Activated T-cell treated with anti-CD3 and anti-CD28 coated beads for 1 hour (primary cell): ENCODE measurements around the gene TULP1.

ENCODE experiments used
- DNase-seq: peaks from one replicate; pipeline ENCODE4 v3.0.0-alpha.2; 2020; ENCODE audit warnings: low read depth

The TULP1 gene

GRCh38 chr6:35465646-35466045 is 47.0 kb downstream of the TULP1 start:
- DNase-seq = no peak

- no peak for DNase-seq
These were observed 49.4 kb downstream of the TULP1 start for GRCh38 chr6:35463292-35463691.

- DNase-seq = no peak
These were observed 51.4 kb downstream of the TULP1 start for GRCh38 chr6:35461270-35461669.

DNA sequence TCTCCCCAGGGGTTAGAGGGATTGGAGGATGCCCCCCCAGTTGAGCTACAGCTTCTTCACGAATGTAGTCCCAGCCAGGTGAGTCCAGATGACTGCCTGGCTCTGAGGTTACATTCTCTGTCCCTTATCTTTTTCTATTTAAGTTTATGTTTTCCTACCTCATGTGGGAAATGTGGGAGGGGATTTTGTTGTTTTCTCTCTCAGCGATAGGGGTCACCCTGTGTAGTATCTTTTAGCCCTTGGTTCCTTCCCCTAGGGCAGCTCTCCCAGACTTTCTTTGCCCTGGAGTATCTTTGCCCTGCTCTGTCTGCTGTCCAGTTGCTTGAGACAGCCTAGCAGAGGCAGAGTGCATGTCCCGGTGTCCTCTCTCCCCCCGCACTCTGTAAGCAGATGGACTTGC is 54.8 kb downstream of the TULP1 start:
- no peak for DNase-seq

- DNase-seq = no peak
These were observed 58.1 kb downstream of the TULP1 start for GRCh38 chr6:35454391-35455110.

DNA sequence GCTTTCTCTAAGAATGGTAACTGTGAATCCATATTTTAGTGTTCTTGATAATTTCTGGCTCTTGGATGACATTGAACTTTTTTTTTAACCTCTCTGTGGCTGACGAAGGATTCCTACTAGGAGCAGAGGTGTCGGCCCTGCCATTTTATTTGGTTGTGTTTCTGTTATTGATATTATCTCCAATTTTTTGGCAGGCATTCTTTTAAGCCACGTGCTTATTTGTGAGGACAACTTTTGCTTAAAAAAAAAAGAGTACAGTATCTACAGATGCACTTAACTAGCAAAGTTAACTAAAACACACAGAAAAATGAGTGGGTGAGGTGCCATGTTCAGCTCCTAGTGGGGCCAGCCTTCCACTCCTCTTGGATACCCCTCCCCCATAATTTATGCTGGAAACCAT is 59.5 kb downstream of the TULP1 start:
- DNase-seq = no peak

GRCh38 chr6:35452183-35453090 is 60.3 kb downstream of the TULP1 start, which contains the start of gene FANCE:
Gene FANCE (plus strand): TSS chr6:35452338. CDS start chr6:35452546, 208 bp downstream.
- DNase-seq = peak; percentile 82

GRCh38 chr6:35451354-35452182 is 61.1 kb downstream of the TULP1 start:
- no peak for DNase-seq

DNA sequence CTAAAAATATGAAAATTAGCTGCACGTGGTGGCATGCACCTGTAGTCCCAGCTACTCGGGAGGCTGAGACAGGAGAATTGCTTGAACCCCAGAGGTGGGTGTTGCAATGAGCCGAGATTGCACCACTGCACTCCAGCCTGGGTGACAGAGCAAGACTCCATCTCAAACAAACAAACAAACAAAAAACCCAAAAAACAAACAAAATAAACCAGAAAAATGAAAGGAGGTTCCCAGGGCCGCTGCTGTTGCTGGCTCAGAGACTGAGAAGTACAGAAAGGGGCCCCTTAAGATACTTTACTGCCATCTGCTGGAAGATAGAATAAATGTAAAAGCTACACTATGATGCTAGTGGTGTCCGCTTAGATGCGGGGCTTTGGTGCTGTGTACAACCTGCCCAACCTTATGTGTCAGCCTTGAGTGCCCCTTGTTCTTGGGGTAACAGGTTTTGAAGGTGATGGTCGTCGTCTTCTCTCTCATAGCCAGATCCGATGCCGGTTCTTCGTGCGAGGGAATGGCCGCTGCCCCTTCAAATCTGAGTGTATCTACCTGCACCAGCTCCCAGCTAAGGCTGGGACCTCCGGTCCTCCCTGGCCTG is 63.3 kb downstream of the TULP1 start:
- DNase-seq = peak; percentile 15

DNA sequence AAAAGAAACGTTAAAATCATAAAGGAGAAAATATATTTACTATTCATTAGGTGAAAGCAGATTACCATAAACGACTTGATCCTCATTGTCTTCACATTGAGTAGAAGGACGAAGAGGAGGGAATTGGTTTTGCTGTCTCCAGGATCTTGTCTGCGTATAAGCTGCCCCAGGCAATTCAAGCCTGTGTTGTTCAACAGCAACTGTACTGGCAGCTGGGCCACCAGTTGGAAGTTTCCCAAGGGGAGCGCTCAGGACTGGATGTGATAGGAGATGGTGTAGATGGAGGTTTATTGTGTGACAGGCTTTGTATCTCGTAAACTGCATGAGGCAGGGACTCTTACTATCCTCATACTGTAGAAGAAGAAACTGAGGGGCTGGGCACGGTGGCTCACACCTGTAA is 64.5 kb downstream of the TULP1 start:
- no peak for DNase-seq
